Measurements from ENCODE around the gene GPR132. TPM values are rescaled to one million over a fixed set of nuclear protein-coding genes. Genes with fewer than 3 reads are reported as not detected.
"Not testable (repeated sequence)": the region's sequence is repeated elsewhere in the genome, so short reads cannot be mapped to it uniquely, and the experiment has no call there.

Gene GPR132
- total and polyA plus RNA-seq, 8 donors, result 0.14 to 2.3 (median 0.55) TPM

- no peak for FAIRE-seq
Measured at GRCh38 chr14:105064721-105065143, 498 bp downstream of the GPR132 start.

GRCh38 chr14:105064001-105064400 is 1.2 kb downstream of the GPR132 start:
- Histone ChIP-seq H3K4me3 (peak overlapping the region in 1 of 4 donors; percentile 25), H3K27ac (no peak overlapping the region), H3K27me3 (no peaks in the 10 kb centered on the region), H3K36me3 (no peaks in the 10 kb centered on the region), H3K4me1 (peaks cover 0 to 3% (median 0%) of the 10 kb centered on the region in 3 donors), H3K9me3 (no peaks in the 10 kb centered on the region)
- 90 to 96% methylated on average over 10 of the region's 10 CpGs for WGBS, 2 donors
- DNase-seq (no peak), ATAC-seq (no peak), FAIRE-seq (no peak)
- no peak for TF ChIP-seq CTCF (IDR thresholded peaks at IDR 0.05)
- intact Hi-C loops (cut with DNase I), result no loop called here

More at GRCh38 chr14:105064721-105065143, 498 bp downstream of the GPR132 start:
- Histone ChIP-seq H3K27me3 (no peaks in the 10 kb centered on the region), H3K27ac (peak overlapping the region in 2 of 4 donors; percentile 36 to 44), H3K4me3 (peak overlapping the region in 1 of 4 donors; percentile 25), H3K36me3 (no peaks in the 10 kb centered on the region), H3K4me1 (peaks cover 0 to 3% (median 0%) of the 10 kb centered on the region in 3 donors), H3K9me3 (no peaks in the 10 kb centered on the region)
- DNase-seq (no peak), ATAC-seq (peak; percentile 11 to 51 (median 30))
- intact Hi-C loops (cut with DNase I), result no loop called here
- TF ChIP-seq CTCF (IDR thresholded peaks at IDR 0.05), result no peak
- WGBS, 2 donors, result 54 to 64% methylated on average over 12 of the region's 12 CpGs

- H3K4me3 ChIP-seq, result peak overlapping the region in 1 of 4 donors; percentile 25
- not testable (repeated sequence) for FAIRE-seq
Measured at GRCh38 chr14:105063506-105063905, 1.7 kb downstream of the GPR132 start.

GRCh38 chr14:105063056-105063455 is 2.2 kb downstream of the GPR132 start:
- Histone ChIP-seq H3K4me1 (peaks cover 0 to 3% (median 0%) of the 10 kb centered on the region in 3 donors), H3K27me3 (no peaks in the 10 kb centered on the region), H3K36me3 (no peaks in the 10 kb centered on the region), H3K27ac (no peak overlapping the region), H3K9me3 (no peaks in the 10 kb centered on the region), H3K4me3 (no peak overlapping the region)
- FAIRE-seq (no peak), DNase-seq (no peak), ATAC-seq (no peak)
- WGBS, 2 donors, result 70 to 76% methylated on average over 10 of the region's 10 CpGs
- intact Hi-C loops (cut with DNase I), result no loop called here
- TF ChIP-seq CTCF (IDR thresholded peaks at IDR 0.05), result no peak

More at GRCh38 chr14:105063506-105063905, 1.7 kb downstream of the GPR132 start:
- DNase-seq; H3K36me3 ChIP-seq; H3K27me3 ChIP-seq; H3K9me3 ChIP-seq; H3K27ac ChIP-seq; H3K4me1 ChIP-seq; intact Hi-C loops (cut with DNase I): not testable (repeated sequence)
- peak in 1 of 4 donors; percentile 16 for ATAC-seq
- WGBS, 2 donors, result 82 to 85% methylated on average over 10 of the region's 10 CpGs

- intact Hi-C loops (cut with DNase I), result no loop called here
- H3K36me3 ChIP-seq, result no peaks in the 10 kb centered on the region
- DNase-seq (no peak), FAIRE-seq (no peak), ATAC-seq (no peak)
- H3K27me3 ChIP-seq, result no peaks in the 10 kb centered on the region
- peaks cover 0 to 3% (median 0%) of the 10 kb centered on the region in 3 donors for H3K4me1 ChIP-seq
- no peak overlapping the region for H3K4me3 ChIP-seq
- 80 to 85% methylated on average over 7 of the region's 7 CpGs for WGBS, 2 donors
- H3K27ac ChIP-seq, result no peak overlapping the region
- no peaks in the 10 kb centered on the region for H3K9me3 ChIP-seq
- TF ChIP-seq CTCF (IDR thresholded peaks at IDR 0.05), result no peak
Measured at GRCh38 chr14:105062048-105062433, 3.2 kb downstream of the GPR132 start.

Measured in pancreas (tissue), 10 donors.